H9 (cell line): ENCODE results near the gene NXPH1. TPM values are rescaled to one million over a fixed set of nuclear protein-coding genes. Genes with fewer than 3 reads are reported as not detected.

Experiments
- DNase-seq: peaks from one replicate; pipeline ENCODE4 v3.0.0-alpha.2; 2017
- H2AFZ ChIP-seq: one replicate; pipeline ENCODE4 v1.6.1; 2013; ENCODE audit warnings: mild to moderate bottlenecking, low read length, control low read depth, moderate library complexity
- H2AK5ac ChIP-seq: 2 replicates; pipeline ENCODE4 v1.6.1; 2013; ENCODE audit warnings: low read length, control low read depth, mixed read lengths; ENCODE audit not compliant: insufficient read length
- H2BK120ac ChIP-seq: one replicate; pipeline ENCODE4 v1.6.1; 2013; ENCODE audit warnings: low read depth, mild to moderate bottlenecking, low read length, control low read depth, inconsistent platforms; ENCODE audit not compliant: poor library complexity, severe bottlenecking
- H2BK12ac ChIP-seq: 2 replicates; pipeline ENCODE4 v1.6.1; 2013; ENCODE audit warnings: low read length, control low read depth, mixed read lengths, low read depth; ENCODE audit not compliant: insufficient read length
- H2BK15ac ChIP-seq: 2 replicates; pipeline ENCODE4 v1.6.1; 2013; ENCODE audit warnings: low read depth, low read length, control low read depth
- H2BK20ac ChIP-seq: one replicate; pipeline ENCODE4 v1.6.1; 2013; ENCODE audit warnings: low read depth, mild to moderate bottlenecking, low read length, control low read depth, inconsistent platforms; ENCODE audit not compliant: poor library complexity, severe bottlenecking
- H2BK5ac ChIP-seq: 2 replicates; pipeline ENCODE4 v1.6.1; 2013; ENCODE audit warnings: low read length, control low read depth, mixed read lengths; ENCODE audit not compliant: insufficient read length
- H3K14ac ChIP-seq: 2 replicates; pipeline ENCODE4 v1.6.1; 2013; ENCODE audit warnings: low read length, control low read depth; ENCODE audit not compliant: insufficient read depth
- H3K18ac ChIP-seq: 2 replicates; pipeline ENCODE4 v1.6.1; 2013; ENCODE audit warnings: low read depth, mild to moderate bottlenecking, mixed read lengths, low read length, control low read depth; ENCODE audit not compliant: insufficient read length
- H3K23ac ChIP-seq: 2 replicates; pipeline ENCODE4 v1.6.1; 2013; ENCODE audit warnings: low read length, control low read depth, mixed read lengths, low read depth; ENCODE audit not compliant: insufficient read length
- H3K23me2 ChIP-seq: 2 replicates; pipeline ENCODE4 v1.6.1; 2013; ENCODE audit warnings: low read depth, mild to moderate bottlenecking, mixed read lengths, low read length, control low read depth; ENCODE audit not compliant: insufficient read length, poor library complexity, severe bottlenecking
- H3K27ac ChIP-seq: 2 replicates; pipeline ENCODE4 v1.5.1; 2013; ENCODE audit warnings: low read length, control low read depth, mixed read lengths, low read depth; ENCODE audit not compliant: insufficient read length
- H3K27me3 ChIP-seq: 2 replicates; pipeline ENCODE4 v1.6.1; 2013; ENCODE audit warnings: low read length, control low read depth, inconsistent platforms; ENCODE audit not compliant: insufficient read depth
- H3K4ac ChIP-seq: 2 replicates; pipeline ENCODE4 v1.6.1; 2013; ENCODE audit warnings: low read depth, mild to moderate bottlenecking, control low read depth, inconsistent platforms, low read length, moderate library complexity
- H3K4me1 ChIP-seq: 2 replicates; pipeline ENCODE4 v1.6.1; 2013; ENCODE audit warnings: low read length, control low read depth, inconsistent platforms; ENCODE audit not compliant: insufficient read depth
- H3K4me2 ChIP-seq: 2 replicates; pipeline ENCODE4 v1.6.1; 2013; ENCODE audit warnings: low read length, control low read depth, mixed read lengths; ENCODE audit not compliant: insufficient read length, insufficient read depth
- H3K56ac ChIP-seq: 2 replicates; pipeline ENCODE4 v1.6.1; 2013; ENCODE audit warnings: low read depth, mild to moderate bottlenecking, mixed read lengths, low read length, control low read depth; ENCODE audit not compliant: insufficient read length
- H3K79me1 ChIP-seq: 2 replicates; pipeline ENCODE4 v1.6.1; 2013; ENCODE audit warnings: low read depth, mild to moderate bottlenecking, moderate library complexity, low read length, control low read depth, inconsistent platforms; ENCODE audit not compliant: insufficient read depth, poor library complexity, severe bottlenecking
- H3K79me2 ChIP-seq: 2 replicates; pipeline ENCODE4 v1.6.1; 2013; ENCODE audit warnings: low read length, control low read depth, inconsistent platforms; ENCODE audit not compliant: insufficient read depth
- H3K9ac ChIP-seq: 2 replicates; pipeline ENCODE4 v1.6.1; 2013; ENCODE audit warnings: low read length, control low read depth, mixed read lengths; ENCODE audit not compliant: insufficient read length; ENCODE audit errors: extremely low read depth
- H3K9me3 ChIP-seq: one replicate; pipeline ENCODE4 v1.6.1; 2013; ENCODE audit warnings: low read depth, low read length, inconsistent platforms; ENCODE audit not compliant: control insufficient read depth
- H3T11ph ChIP-seq: one replicate; pipeline ENCODE4 v1.6.1; 2013; ENCODE audit warnings: mild to moderate bottlenecking, low read length, control low read depth, inconsistent platforms
- H4K20me1 ChIP-seq: one replicate; pipeline ENCODE4 v1.6.1; 2013; ENCODE audit not compliant: control insufficient read depth, insufficient read length, insufficient read depth
- H4K5ac ChIP-seq: 2 replicates; pipeline ENCODE4 v1.6.1; 2013; ENCODE audit warnings: low read depth, mild to moderate bottlenecking, mixed read lengths, low read length, control low read depth; ENCODE audit not compliant: insufficient read length
- H4K8ac ChIP-seq: replicated peaks from 2 replicates; pipeline ENCODE4 v1.6.1; 2013; ENCODE audit warnings: low read length, control low read depth, mixed read lengths, low read depth; ENCODE audit not compliant: insufficient read length
- H4K91ac ChIP-seq: 2 replicates; pipeline ENCODE4 v1.6.1; 2013; ENCODE audit warnings: low read depth, mild to moderate bottlenecking, moderate library complexity, mixed read lengths, low read length, control low read depth; ENCODE audit not compliant: insufficient read length
- H3K27ac Mint-ChIP-seq, 3 experiments: 2 replicates in 2 of 3; 3 replicates in 1 of 3; pipeline ENCODE4 v1.8.0; 2020 to 2021; ENCODE audit warnings: mixed read lengths in 3 of 3, mild to moderate bottlenecking in 1 of 3, moderate library complexity in 1 of 3
- H3K27me3 Mint-ChIP-seq: 2 replicates; pipeline ENCODE4 v1.8.0; 2021; ENCODE audit warnings: low read depth, mild to moderate bottlenecking, moderate library complexity, mixed read lengths
- H3K36me3 Mint-ChIP-seq, 3 experiments: 2 replicates in 2 of 3; 3 replicates in 1 of 3; pipeline ENCODE4 v1.8.0; 2020 to 2021; ENCODE audit warnings: low read depth in 3 of 3, mixed read lengths in 3 of 3; ENCODE audit not compliant: insufficient read depth in 1 of 3
- H3K4me1 Mint-ChIP-seq, 2 experiments: 2 replicates each; pipeline ENCODE4 v1.8.0; 2020; ENCODE audit warnings: mixed read lengths in 2 of 2
- H3K4me3 Mint-ChIP-seq, 2 experiments: 2 replicates in 1 of 2; 3 replicates in 1 of 2; pipeline ENCODE4 v1.8.0; 2020 to 2021; ENCODE audit warnings: mild to moderate bottlenecking in 2 of 2, mixed read lengths in 2 of 2, moderate library complexity in 1 of 2
- H3K9me3 Mint-ChIP-seq, 2 experiments: 2 replicates in 1 of 2; 3 replicates in 1 of 2; pipeline ENCODE4 v1.8.0; 2020; ENCODE audit warnings: mild to moderate bottlenecking in 2 of 2, mixed read lengths in 2 of 2, moderate library complexity in 1 of 2
- WGBS: extraction: QIAGEN DNeasy Blood & Tissue Kit; methylation state at CpG from one replicate; pipeline ENCODE4 v1.1.7; 2013; ENCODE audit warnings: missing lambda C conversion rate, low lambda C conversion rate, mixed read lengths; ENCODE audit not compliant: insufficient read length; ENCODE audit errors: extremely low coverage; 5-methylcytosine and 5-hydroxymethylcytosine counted together
- total RNA-seq: library from RNA; stranded (reverse); gene quantifications from 2 replicates; pipeline ENCODE4 v1.2.1, GENCODE V29; 2021
- TF ChIP-seq, protein P1 (sequence below): fragments of 200-600 bp; sonication (generic); conservative IDR thresholded peaks from 3 replicates; pipeline ENCODE4 v1.8.0; 2021; ENCODE audit warnings: antibody characterized with exemption, mild to moderate bottlenecking

NXPH1 gene
- total RNA-seq, 1 experiment from 2014 or later: 0.15 TPM

DNA sequence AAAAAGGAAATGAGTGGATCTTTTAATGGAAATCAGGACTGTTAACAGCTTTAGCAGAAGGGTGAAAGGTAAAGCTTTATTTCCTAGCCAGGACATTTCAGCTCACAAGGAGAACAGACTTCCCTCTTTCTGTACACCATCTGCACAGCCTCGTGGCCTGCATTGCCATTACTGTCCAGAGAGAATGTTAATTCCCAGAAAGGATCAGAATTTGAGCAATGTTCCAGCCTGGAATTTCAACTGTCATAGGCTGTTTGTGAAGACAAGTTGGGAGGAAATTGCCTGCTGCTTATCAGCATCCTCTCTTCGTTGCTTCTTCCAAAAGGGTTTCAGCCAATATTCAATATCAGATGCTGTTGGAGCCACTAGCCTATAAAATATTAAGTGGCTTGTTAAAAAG lies 22.0 kb downstream of the NXPH1 start:
- WGBS: no CpG with 5 or more reads among the region's 2 CpGs
- no peaks in the 10 kb centered on the region for H3K9me3 Mint-ChIP-seq
- no peak overlapping the region for H3K23ac ChIP-seq
- H3K4me1 ChIP-seq: no peaks in the 10 kb centered on the region
- no peaks in the 10 kb centered on the region for H3K79me1 ChIP-seq
- H3K56ac ChIP-seq: no peak overlapping the region
- no peaks in the 10 kb centered on the region for H3K27me3 ChIP-seq
- H2BK12ac ChIP-seq: no peak overlapping the region
- H3K27ac Mint-ChIP-seq: no peak overlapping the region
- H3K9ac ChIP-seq: no peak overlapping the region
- no peak overlapping the region for H4K8ac ChIP-seq
- H2AFZ ChIP-seq: no peak overlapping the region
- no peaks in the 10 kb centered on the region for H3K9me3 ChIP-seq
- H3K4me2 ChIP-seq: no peak overlapping the region
- H3K4me3 Mint-ChIP-seq: no peak overlapping the region
- no peaks in the 10 kb centered on the region for H4K20me1 ChIP-seq
- no peak overlapping the region for H2AK5ac ChIP-seq
- H2BK5ac ChIP-seq: no peak overlapping the region
- no peaks in the 10 kb centered on the region for H3K4me1 Mint-ChIP-seq
- no peak for DNase-seq
- no peaks in the 10 kb centered on the region for H3K23me2 ChIP-seq
- H2BK20ac ChIP-seq: no peak overlapping the region
- no peak overlapping the region for H4K5ac ChIP-seq
- 0 out of 2 replicates have a peak, but pooled peaks cover 5% of the 10 kb centered on the region for H3K27me3 Mint-ChIP-seq
- H3K27ac ChIP-seq: no peak overlapping the region
- no peak overlapping the region for H3T11ph ChIP-seq
- H3K79me2 ChIP-seq: no peaks in the 10 kb centered on the region
- H3K4ac ChIP-seq: no peak overlapping the region
- no peak overlapping the region for H2BK15ac ChIP-seq
- no peak overlapping the region for H3K18ac ChIP-seq
- H3K14ac ChIP-seq: no peak overlapping the region
- TF ChIP-seq, protein P1, sequence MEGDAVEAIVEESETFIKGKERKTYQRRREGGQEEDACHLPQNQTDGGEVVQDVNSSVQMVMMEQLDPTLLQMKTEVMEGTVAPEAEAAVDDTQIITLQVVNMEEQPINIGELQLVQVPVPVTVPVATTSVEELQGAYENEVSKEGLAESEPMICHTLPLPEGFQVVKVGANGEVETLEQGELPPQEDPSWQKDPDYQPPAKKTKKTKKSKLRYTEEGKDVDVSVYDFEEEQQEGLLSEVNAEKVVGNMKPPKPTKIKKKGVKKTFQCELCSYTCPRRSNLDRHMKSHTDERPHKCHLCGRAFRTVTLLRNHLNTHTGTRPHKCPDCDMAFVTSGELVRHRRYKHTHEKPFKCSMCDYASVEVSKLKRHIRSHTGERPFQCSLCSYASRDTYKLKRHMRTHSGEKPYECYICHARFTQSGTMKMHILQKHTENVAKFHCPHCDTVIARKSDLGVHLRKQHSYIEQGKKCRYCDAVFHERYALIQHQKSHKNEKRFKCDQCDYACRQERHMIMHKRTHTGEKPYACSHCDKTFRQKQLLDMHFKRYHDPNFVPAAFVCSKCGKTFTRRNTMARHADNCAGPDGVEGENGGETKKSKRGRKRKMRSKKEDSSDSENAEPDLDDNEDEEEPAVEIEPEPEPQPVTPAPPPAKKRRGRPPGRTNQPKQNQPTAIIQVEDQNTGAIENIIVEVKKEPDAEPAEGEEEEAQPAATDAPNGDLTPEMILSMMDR: no peak
- no peaks in the 10 kb centered on the region for H3K36me3 Mint-ChIP-seq
- H4K91ac ChIP-seq: no peak overlapping the region
- H2BK120ac ChIP-seq: no peak overlapping the region
